ENCODE results near the gene CCDC33.

Gene CCDC33

DNA sequence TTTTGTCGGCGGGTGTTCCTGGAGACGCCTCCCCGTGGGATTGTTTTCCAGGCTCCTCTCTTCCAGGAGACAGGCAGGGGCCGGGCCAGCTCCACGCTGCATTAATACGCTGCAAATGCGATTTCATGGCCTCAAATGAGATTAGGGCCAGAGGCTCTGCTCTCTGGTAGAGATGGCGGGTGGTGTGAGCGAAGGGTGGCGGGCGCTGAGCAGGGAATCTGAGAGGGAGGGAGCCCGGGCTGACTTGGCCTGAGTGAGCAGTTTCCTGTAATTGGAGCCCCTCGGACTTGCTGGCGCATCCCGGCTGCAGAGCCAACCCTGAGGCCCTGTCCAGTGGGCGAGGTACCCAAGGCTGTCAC, 7.4 kb upstream of the CCDC33 start:
- Histone ChIP-seq H3K4me1 (ENCODE audit: control insufficient read depth in 1 of 2, insufficient read depth in 1 of 2, low read depth in 1 of 2, low read length in 1 of 2) (no peaks in the 10 kb centered on the region), H3K36me3 (no peaks in the 10 kb centered on the region), H3K9me3 (no peaks in the 10 kb centered on the region), H3K27me3 (peaks cover 22% of the 10 kb centered on the region), H3K4me3 (ENCODE audit: low read depth in 1 of 2, low read length in 1 of 2) (no peak overlapping the region), H3K27ac (no peak overlapping the region)
- TF ChIP-seq, protein P1, sequence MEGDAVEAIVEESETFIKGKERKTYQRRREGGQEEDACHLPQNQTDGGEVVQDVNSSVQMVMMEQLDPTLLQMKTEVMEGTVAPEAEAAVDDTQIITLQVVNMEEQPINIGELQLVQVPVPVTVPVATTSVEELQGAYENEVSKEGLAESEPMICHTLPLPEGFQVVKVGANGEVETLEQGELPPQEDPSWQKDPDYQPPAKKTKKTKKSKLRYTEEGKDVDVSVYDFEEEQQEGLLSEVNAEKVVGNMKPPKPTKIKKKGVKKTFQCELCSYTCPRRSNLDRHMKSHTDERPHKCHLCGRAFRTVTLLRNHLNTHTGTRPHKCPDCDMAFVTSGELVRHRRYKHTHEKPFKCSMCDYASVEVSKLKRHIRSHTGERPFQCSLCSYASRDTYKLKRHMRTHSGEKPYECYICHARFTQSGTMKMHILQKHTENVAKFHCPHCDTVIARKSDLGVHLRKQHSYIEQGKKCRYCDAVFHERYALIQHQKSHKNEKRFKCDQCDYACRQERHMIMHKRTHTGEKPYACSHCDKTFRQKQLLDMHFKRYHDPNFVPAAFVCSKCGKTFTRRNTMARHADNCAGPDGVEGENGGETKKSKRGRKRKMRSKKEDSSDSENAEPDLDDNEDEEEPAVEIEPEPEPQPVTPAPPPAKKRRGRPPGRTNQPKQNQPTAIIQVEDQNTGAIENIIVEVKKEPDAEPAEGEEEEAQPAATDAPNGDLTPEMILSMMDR (IDR thresholded peaks at IDR 0.05) = no peak

DNA sequence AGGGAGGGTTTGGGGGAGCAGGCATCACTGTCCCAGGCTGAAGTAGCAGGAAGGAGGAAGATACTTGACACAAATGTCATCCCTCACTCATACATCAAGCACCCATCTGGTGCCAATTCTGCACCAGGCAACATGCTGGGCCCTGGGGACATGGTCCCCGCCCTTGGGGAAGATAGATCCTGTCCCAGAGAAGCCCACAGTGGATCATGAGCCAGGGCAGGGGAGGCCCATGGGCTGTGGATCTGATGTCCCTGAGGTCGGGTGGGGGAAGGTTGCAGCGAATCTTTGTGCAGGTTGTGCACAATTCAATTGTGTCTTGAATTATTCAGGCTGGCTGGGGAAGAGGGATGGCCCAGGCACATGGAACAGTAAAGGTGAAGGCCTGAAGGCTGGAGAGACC, 6.4 kb upstream of the CCDC33 start:
- H3K9me3 ChIP-seq = no peaks in the 10 kb centered on the region
- H3K4me3 ChIP-seq (ENCODE audit: low read depth in 1 of 2, low read length in 1 of 2) = no peak overlapping the region
- H3K36me3 ChIP-seq = no peaks in the 10 kb centered on the region
- no peak overlapping the region for H3K27ac ChIP-seq
- H3K4me1 ChIP-seq (ENCODE audit: control insufficient read depth in 1 of 2, insufficient read depth in 1 of 2, low read depth in 1 of 2, low read length in 1 of 2) = no peaks in the 10 kb centered on the region
- H3K27me3 ChIP-seq = peaks cover 13% of the 10 kb centered on the region
- TF ChIP-seq, protein P1 (IDR thresholded peaks at IDR 0.05) = no peak

- H3K9me3 ChIP-seq = no peaks in the 10 kb centered on the region
- TF ChIP-seq, protein P1 (IDR thresholded peaks at IDR 0.05) = no peak
- no peaks in the 10 kb centered on the region for H3K36me3 ChIP-seq
- no peaks in the 10 kb centered on the region for H3K27me3 ChIP-seq
- H3K4me1 ChIP-seq (ENCODE audit: control insufficient read depth in 1 of 2, insufficient read depth in 1 of 2, low read depth in 1 of 2, low read length in 1 of 2) = no peaks in the 10 kb centered on the region
- no peak overlapping the region for H3K27ac ChIP-seq
- no peak overlapping the region for H3K4me3 ChIP-seq (ENCODE audit: low read depth in 1 of 2, low read length in 1 of 2)
These were observed 4.7 kb upstream of the CCDC33 start for GRCh38 chr15:74231475-74231874.

DNA sequence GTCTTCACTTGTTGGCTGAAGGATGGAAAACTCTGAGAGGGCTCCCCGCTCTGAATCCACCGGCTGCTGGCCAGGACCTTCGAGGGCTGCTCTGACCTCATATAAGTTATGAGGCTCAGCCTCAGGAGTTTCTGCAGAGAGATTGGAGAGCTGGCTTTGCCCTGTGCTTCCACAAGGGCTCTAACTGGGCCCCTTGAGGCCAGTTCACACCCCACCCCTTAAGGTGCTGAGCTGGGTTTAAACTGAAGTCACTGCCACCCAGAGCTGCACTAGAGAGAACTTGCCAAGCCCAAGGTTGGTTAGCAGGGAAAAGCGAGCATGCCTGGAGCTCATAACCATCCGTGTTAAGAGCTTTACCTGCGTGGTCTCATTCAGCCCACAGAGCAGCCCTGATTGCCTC, 2.8 kb upstream of the CCDC33 start:
- Histone ChIP-seq H3K9me3 (no peaks in the 10 kb centered on the region), H3K4me3 (ENCODE audit: low read depth in 1 of 2, low read length in 1 of 2) (no peak overlapping the region), H3K27ac (no peak overlapping the region), H3K36me3 (no peaks in the 10 kb centered on the region), H3K4me1 (ENCODE audit: control insufficient read depth in 1 of 2, insufficient read depth in 1 of 2, low read depth in 1 of 2, low read length in 1 of 2) (no peaks in the 10 kb centered on the region), H3K27me3 (no peaks in the 10 kb centered on the region)
- TF ChIP-seq, protein P1 (IDR thresholded peaks at IDR 0.05) = no peak

- no peaks in the 10 kb centered on the region for H3K4me1 ChIP-seq (ENCODE audit: control insufficient read depth in 1 of 2, insufficient read depth in 1 of 2, low read depth in 1 of 2, low read length in 1 of 2)
These were observed 2.1 kb upstream of the CCDC33 start for GRCh38 chr15:74233851-74234597.

More at GRCh38 chr15:74233851-74234597, 2.1 kb upstream of the CCDC33 start:
- Histone ChIP-seq H3K27me3 (peaks cover 4% of the 10 kb centered on the region), H3K4me3 (ENCODE audit: low read depth in 1 of 2, low read length in 1 of 2) (no peak overlapping the region), H3K27ac (no peak overlapping the region), H3K36me3 (no peaks in the 10 kb centered on the region), H3K9me3 (no peaks in the 10 kb centered on the region)
- TF ChIP-seq, protein P1 (IDR thresholded peaks at IDR 0.05) = no peak

Data from neutrophil (primary cell).